ENCODE measurements around the gene C4orf50.

Gene C4orf50

DNA sequence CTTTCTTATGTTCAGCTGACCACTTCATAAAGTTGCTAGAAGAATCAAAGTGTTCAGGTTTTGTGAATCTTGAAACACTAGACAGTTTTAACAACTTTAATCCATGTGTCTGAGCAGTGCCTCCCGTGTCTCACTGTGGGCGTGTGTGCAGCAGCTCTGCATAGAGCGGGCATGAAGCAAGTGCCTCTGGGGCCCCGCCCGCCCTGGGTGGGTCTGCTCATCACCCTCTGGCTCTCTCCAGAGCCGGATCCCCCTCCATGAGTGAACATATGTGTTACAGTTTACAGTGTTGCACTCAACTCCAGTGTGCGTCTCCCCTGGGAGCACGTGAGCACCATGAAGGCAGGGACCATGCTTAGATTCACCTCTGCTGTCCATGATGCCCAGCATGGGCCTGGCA is 87.8 kb downstream of the C4orf50 start:
- TF ChIP-seq, protein P1, sequence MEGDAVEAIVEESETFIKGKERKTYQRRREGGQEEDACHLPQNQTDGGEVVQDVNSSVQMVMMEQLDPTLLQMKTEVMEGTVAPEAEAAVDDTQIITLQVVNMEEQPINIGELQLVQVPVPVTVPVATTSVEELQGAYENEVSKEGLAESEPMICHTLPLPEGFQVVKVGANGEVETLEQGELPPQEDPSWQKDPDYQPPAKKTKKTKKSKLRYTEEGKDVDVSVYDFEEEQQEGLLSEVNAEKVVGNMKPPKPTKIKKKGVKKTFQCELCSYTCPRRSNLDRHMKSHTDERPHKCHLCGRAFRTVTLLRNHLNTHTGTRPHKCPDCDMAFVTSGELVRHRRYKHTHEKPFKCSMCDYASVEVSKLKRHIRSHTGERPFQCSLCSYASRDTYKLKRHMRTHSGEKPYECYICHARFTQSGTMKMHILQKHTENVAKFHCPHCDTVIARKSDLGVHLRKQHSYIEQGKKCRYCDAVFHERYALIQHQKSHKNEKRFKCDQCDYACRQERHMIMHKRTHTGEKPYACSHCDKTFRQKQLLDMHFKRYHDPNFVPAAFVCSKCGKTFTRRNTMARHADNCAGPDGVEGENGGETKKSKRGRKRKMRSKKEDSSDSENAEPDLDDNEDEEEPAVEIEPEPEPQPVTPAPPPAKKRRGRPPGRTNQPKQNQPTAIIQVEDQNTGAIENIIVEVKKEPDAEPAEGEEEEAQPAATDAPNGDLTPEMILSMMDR (IDR thresholded peaks at IDR 0.05; ENCODE audit: low read depth, low read length, missing control alignments): no peak
- in situ Hi-C loops (cut with HindIII; ENCODE audit: low sequenced_read_pairs): no loop called here
- DNase-seq (ENCODE audit: low read depth): no peak
- H3K4me3 ChIP-seq (ENCODE audit: low read depth, low read length): no peak overlapping the region

DNA sequence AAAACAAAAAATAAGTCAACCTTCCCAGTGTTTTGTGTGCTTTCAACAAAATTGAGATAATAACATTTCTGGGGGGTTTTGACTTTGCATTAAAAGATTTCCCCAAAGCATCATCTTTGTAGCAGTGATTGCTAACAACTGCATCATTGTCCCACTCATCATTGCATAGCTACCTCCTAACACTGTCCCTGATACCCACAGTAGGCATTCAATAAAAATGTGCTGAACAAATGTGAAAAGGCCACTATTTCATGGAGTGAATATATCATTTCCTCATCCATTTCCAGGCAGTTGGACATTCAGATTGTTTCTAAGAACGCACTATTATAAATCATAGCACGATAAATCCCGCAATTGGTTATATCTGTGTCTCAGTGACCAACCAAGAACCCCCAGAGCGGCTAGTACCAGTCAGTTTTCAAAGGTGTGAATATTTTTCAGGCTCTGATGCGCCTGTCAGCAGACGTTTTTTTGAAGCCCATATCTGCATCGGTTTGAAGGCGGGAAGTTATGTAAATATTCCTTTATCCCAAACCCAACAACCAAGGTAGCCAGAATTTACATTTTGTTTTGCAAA is 89.3 kb downstream of the C4orf50 start:
- H3K4me3 ChIP-seq (ENCODE audit: low read depth, low read length): no peak overlapping the region
- DNase-seq (ENCODE audit: low read depth): no peak
- in situ Hi-C loops (cut with HindIII; ENCODE audit: low sequenced_read_pairs): no loop called here
- TF ChIP-seq, protein P1 (IDR thresholded peaks at IDR 0.05; ENCODE audit: low read depth, low read length, missing control alignments): no peak

DNA sequence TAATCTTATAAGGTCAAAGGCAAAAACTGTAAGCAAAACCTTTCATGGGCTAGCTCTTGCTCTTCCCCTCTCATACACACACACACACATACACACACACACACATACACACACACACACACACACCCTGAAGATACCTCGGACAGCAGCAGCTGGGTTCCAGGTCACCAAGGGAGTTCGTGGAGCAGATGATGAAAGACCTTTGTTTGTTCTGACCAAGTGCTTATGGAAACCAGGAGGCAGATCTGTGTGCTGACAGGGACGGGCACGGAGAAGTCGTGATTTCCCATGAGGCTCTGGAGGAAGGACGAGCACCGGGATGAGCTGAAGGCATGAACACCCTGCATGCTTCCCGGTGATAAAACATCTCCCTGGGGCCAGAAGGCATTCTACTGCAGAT is 90.0 kb downstream of the C4orf50 start:
- TF ChIP-seq, protein P1 (IDR thresholded peaks at IDR 0.05; ENCODE audit: low read depth, low read length, missing control alignments): no peak
- in situ Hi-C loops (cut with HindIII; ENCODE audit: low sequenced_read_pairs): no loop called here
- no peak for DNase-seq (ENCODE audit: low read depth)
- H3K4me3 ChIP-seq (ENCODE audit: low read depth, low read length): no peak overlapping the region

DNA sequence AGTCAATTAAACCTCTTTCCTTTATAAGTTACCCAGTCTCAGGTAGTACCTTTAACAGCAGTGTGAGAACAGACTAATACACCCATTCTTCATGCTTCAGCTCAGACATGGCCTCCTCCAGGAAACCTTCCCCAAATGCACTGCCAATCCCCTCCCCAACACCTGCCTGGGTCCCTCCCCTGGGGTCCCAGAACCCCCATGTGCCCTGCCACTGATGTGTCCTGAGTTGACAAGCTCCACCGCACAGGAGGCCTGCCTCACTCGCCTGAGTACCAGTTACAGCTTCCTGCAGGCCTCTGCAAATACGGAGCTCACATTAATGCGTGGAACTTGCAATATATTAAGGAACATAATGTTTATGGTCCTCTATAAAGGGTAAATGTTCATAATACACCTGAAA is 90.5 kb downstream of the C4orf50 start:
- in situ Hi-C loops (cut with HindIII; ENCODE audit: low sequenced_read_pairs): no loop called here
- no peak for DNase-seq (ENCODE audit: low read depth)
- TF ChIP-seq, protein P1 (IDR thresholded peaks at IDR 0.05; ENCODE audit: low read depth, low read length, missing control alignments): no peak
- no peak overlapping the region for H3K4me3 ChIP-seq (ENCODE audit: low read depth, low read length)

DNA sequence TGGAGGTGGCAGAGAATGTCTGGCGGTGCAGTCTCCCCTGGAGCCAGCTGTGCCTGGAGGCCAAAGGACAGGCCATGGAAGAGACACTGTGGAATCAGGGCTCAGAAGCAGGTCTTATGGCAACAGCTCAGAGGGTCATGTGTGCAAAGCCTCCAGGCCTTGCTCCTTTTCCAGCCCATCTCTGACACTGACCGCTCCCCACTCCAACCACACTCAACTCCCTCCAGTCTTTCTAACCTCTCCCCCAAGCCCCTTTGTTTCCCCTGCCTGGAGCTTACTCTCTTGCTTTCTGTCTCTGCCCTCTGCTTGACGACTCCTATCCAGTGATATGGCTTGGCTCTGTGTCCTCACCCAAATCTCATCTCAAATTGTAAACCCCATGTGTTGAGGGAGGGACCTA is 91.1 kb downstream of the C4orf50 start:
- in situ Hi-C loops (cut with HindIII; ENCODE audit: low sequenced_read_pairs): no loop called here
- TF ChIP-seq, protein P1 (IDR thresholded peaks at IDR 0.05; ENCODE audit: low read depth, low read length, missing control alignments): no peak

DNA sequence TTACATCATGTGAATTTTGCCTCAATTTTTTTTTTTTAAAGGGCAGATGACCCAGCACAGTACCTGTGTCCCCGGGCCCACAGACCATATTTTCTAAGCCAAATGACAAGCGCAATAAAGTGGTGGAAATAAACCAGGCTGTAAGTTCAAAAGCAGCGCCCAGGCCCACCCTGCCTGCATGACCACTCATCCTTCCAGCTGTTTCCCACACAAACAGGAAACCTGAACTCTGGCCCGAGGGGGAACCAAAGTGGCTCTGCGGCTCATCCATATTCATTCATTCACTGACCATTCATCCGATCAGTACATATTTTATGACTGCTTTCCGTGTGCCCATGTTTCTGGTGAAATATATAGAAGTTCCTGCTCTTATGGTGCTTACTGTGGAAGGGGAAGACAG is 91.6 kb downstream of the C4orf50 start:
- TF ChIP-seq, protein P1 (IDR thresholded peaks at IDR 0.05; ENCODE audit: low read depth, low read length, missing control alignments): no peak
- in situ Hi-C loops (cut with HindIII; ENCODE audit: low sequenced_read_pairs): no loop called here
- no peak overlapping the region for H3K4me3 ChIP-seq (ENCODE audit: low read depth, low read length)
- no peak for DNase-seq (ENCODE audit: low read depth)

More for the DNA sequence above, 91.1 kb downstream of the C4orf50 start:
- H3K4me3 ChIP-seq (ENCODE audit: low read depth, low read length): no peak overlapping the region
- no peak for DNase-seq (ENCODE audit: low read depth)

Measured in astrocyte of the cerebellum (primary cell).